GM23338 (cell line): ENCODE measurements around the gene BRPF3. TPM values are rescaled to one million over a fixed set of nuclear protein-coding genes. Genes with fewer than 3 reads are reported as not detected.

Source experiments
- ATAC-seq: fragments of 200-7000 bp; cut with Tn5 transposase; 3 replicates; pipeline ENCODE4 v1.9.1; 2020
- DNase-seq: peaks from one replicate; pipeline ENCODE4 v3.0.0-alpha.2; 2015; ENCODE audit warnings: low spot score
- H2AFZ ChIP-seq: fragments of 200-600 bp; sonication (generic); 2 replicates; pipeline ENCODE4 v1.8.0; 2016; ENCODE audit warnings: antibody characterized with exemption, mild to moderate bottlenecking, moderate library complexity
- H3F3A ChIP-seq: fragments of 200-600 bp; sonication (generic); replicated peaks from 2 replicates; pipeline ENCODE4 v1.8.0; 2017; ENCODE audit warnings: antibody characterized with exemption, mixed run types, low read depth
- H3K27ac ChIP-seq: fragments of 200-600 bp; sonication (generic); 2 replicates; pipeline ENCODE4 v1.6.1; 2016; ENCODE audit warnings: low read depth
- H3K27me3 ChIP-seq: fragments of 200-600 bp; sonication (generic); 2 replicates; pipeline ENCODE4 v1.8.0; 2016; ENCODE audit warnings: mild to moderate bottlenecking, mixed run types, moderate library complexity; ENCODE audit not compliant: insufficient read depth
- H3K36me3 ChIP-seq: fragments of 200-600 bp; sonication (generic); 2 replicates; pipeline ENCODE4 v1.8.0; 2016; ENCODE audit warnings: mild to moderate bottlenecking; ENCODE audit not compliant: insufficient read depth
- H3K4me1 ChIP-seq: fragments of 200-600 bp; sonication (generic); 2 replicates; pipeline ENCODE4 v1.8.0; 2016; ENCODE audit warnings: mild to moderate bottlenecking, moderate library complexity; ENCODE audit not compliant: insufficient read depth
- H3K4me2 ChIP-seq: fragments of 200-600 bp; sonication (generic); 2 replicates; pipeline ENCODE4 v1.7.1; 2017; ENCODE audit warnings: mixed run types
- H3K4me3 ChIP-seq: fragments of 200-600 bp; sonication (generic); 2 replicates; pipeline ENCODE4 v1.6.1; 2016; ENCODE audit warnings: mixed run types
- H3K79me2 ChIP-seq: fragments of 200-600 bp; sonication (generic); replicated peaks from 2 replicates; pipeline ENCODE4 v1.8.0; 2017; ENCODE audit warnings: mild to moderate bottlenecking; ENCODE audit not compliant: insufficient read depth
- H3K9me2 ChIP-seq: fragments of 200-600 bp; sonication (generic); 2 replicates; pipeline ENCODE4 v1.8.0; 2017; ENCODE audit not compliant: insufficient read depth
- H4K20me1 ChIP-seq: fragments of 200-600 bp; sonication (generic); replicated peaks from 2 replicates; pipeline ENCODE4 v1.8.0; 2017; ENCODE audit warnings: mild to moderate bottlenecking; ENCODE audit not compliant: insufficient read depth
- H3K27ac Mint-ChIP-seq: 2 replicates; pipeline ENCODE4 v1.8.0; 2020; ENCODE audit warnings: inconsistent platforms, mild to moderate bottlenecking, moderate library complexity, mixed read lengths
- H3K27me3 Mint-ChIP-seq: 3 replicates; pipeline ENCODE4 v1.8.0; 2022; ENCODE audit warnings: low read depth, mild to moderate bottlenecking, moderate library complexity, mixed read lengths, inconsistent platforms; ENCODE audit not compliant: insufficient read depth, poor library complexity
- H3K36me3 Mint-ChIP-seq: 3 replicates; pipeline ENCODE4 v1.8.0; 2021; ENCODE audit warnings: low read depth, mild to moderate bottlenecking, inconsistent platforms, moderate library complexity, mixed read lengths
- H3K4me1 Mint-ChIP-seq: 3 replicates; pipeline ENCODE4 v1.8.0; 2020; ENCODE audit warnings: mild to moderate bottlenecking, inconsistent platforms, mixed read lengths
- H3K4me3 Mint-ChIP-seq: 3 replicates; pipeline ENCODE4 v1.8.0; 2021; ENCODE audit warnings: moderate library complexity, mild to moderate bottlenecking, inconsistent platforms, mixed read lengths
- H3K9me3 Mint-ChIP-seq: 3 replicates; pipeline ENCODE4 v1.8.0; 2020; ENCODE audit warnings: moderate library complexity, mild to moderate bottlenecking, inconsistent platforms, mixed read lengths
- CREB1 ChIP-seq: fragments of 250-450 bp; sonication (Bioruptor Pico); IDR thresholded peaks from 2 replicates; pipeline ENCODE4 v1.5.0; 2020; ENCODE audit warnings: low read depth, mild to moderate bottlenecking, moderate library complexity
- CTCF ChIP-seq, 2 experiments: fragments of 200-600 bp in 1 of 2; sonication (generic) in 1 of 2; conservative IDR thresholded peaks; 2 replicates each; pipeline versions ENCODE4 v1.5.1 to v1.6.1; 2016 to 2017; ENCODE audit warnings: antibody characterized with exemption in 2 of 2, low read depth in 2 of 2, mild to moderate bottlenecking in 2 of 2, moderate library complexity in 1 of 2
- ETS1 ChIP-seq: IDR thresholded peaks from 2 replicates; pipeline ENCODE4 v1.6.1; 2016; ENCODE audit warnings: antibody characterized with exemption
- EZH2 ChIP-seq: fragments of 200-600 bp; sonication (generic); IDR thresholded peaks from one replicate; pipeline ENCODE4 v1.8.0; 2017; ENCODE audit warnings: antibody characterized with exemption, mild to moderate bottlenecking, low read depth; ENCODE audit not compliant: unreplicated experiment
- EZH2phosphoT487 ChIP-seq: fragments of 200-600 bp; sonication (generic); IDR thresholded peaks from one replicate; pipeline ENCODE4 v1.8.1; 2018; ENCODE audit warnings: antibody characterized with exemption; ENCODE audit not compliant: unreplicated experiment
- JUNB ChIP-seq: IDR thresholded peaks from one replicate; pipeline ENCODE4 v1.6.1; 2016; ENCODE audit warnings: antibody characterized with exemption; ENCODE audit not compliant: unreplicated experiment
- NANOG ChIP-seq: IDR thresholded peaks from 2 replicates; pipeline ENCODE4 v1.6.1; 2016; ENCODE audit warnings: antibody characterized with exemption, borderline replicate concordance
- POLR2AphosphoS5 ChIP-seq: IDR thresholded peaks from 2 replicates; pipeline ENCODE4 v1.6.1; 2016; ENCODE audit warnings: antibody characterized with exemption, low read depth
- REST ChIP-seq: IDR thresholded peaks from one replicate; pipeline ENCODE4 v1.6.1; 2018; ENCODE audit warnings: antibody characterized with exemption; ENCODE audit not compliant: unreplicated experiment
- STAT1 ChIP-seq: IDR thresholded peaks from one replicate; pipeline ENCODE4 v1.6.1; 2016; ENCODE audit warnings: antibody characterized with exemption; ENCODE audit not compliant: unreplicated experiment
- ZNF114 ChIP-seq: fragments of 250-450 bp; sonication (Bioruptor Pico); IDR thresholded peaks from 2 replicates; pipeline ENCODE4 v1.5.0; 2020; ENCODE audit warnings: mild to moderate bottlenecking, moderate library complexity
- ZNF331 ChIP-seq: fragments of 250-450 bp; sonication (Bioruptor Pico); IDR thresholded peaks from 2 replicates; pipeline ENCODE4 v1.5.0; 2020; ENCODE audit warnings: low read depth, mild to moderate bottlenecking, moderate library complexity
- ZNF462 ChIP-seq: fragments of 250-450 bp; sonication (Bioruptor Pico); IDR thresholded peaks from 2 replicates; pipeline ENCODE4 v1.5.0; 2020; ENCODE audit warnings: mild to moderate bottlenecking, moderate library complexity
- polyA plus RNA-seq: library from polyadenylated mRNA; unstranded; fragments of >200 nt; fragmentation: Nextera tagmentation; extraction: Ambion mirVana; gene quantifications from 2 replicates; pipeline ENCODE4 v1.2.1, GENCODE V29; 2016
- total RNA-seq: library from RNA; depleted of rRNA; stranded (reverse); fragments of >200 nt; shearing (Covaris generic); gene quantifications from 2 replicates; pipeline ENCODE4 v1.2.3, GENCODE V29; 2014

The BRPF3 gene
- total and polyA plus RNA-seq, 2 experiments from 2014 or later = 11.8 to 33.2 TPM

GRCh38 chr6:36280467-36280866 lies 83.9 kb downstream of the BRPF3 start:
- Mint-ChIP-seq H3K36me3 (no peaks in the 10 kb centered on the region), H3K4me3 (no peak overlapping the region), H3K4me1 (no peaks in the 10 kb centered on the region), H3K9me3 (no peaks in the 10 kb centered on the region), H3K27ac (no peak overlapping the region), H3K27me3 (peaks cover 7% of the 10 kb centered on the region)
- TF ChIP-seq JUNB (no peak), NANOG (no peak), ETS1 (no peak), STAT1 (no peak), ZNF114 (no peak), ZNF462 (CRISPR knock-in tag) (no peak), EZH2phosphoT487 (no peak), CTCF (conservative IDR thresholded peaks at IDR 0.05; ENCODE audit: low read depth in 2 of 2) (no peak), EZH2 (no peak), CREB1 (CRISPR knock-in tag) (no peak), REST (no peak), ZNF331 (no peak), POLR2AphosphoS5 (no peak)
- Histone ChIP-seq H3K4me1 (no peaks in the 10 kb centered on the region), H3K4me2 (no peak overlapping the region), H4K20me1 (no peaks in the 10 kb centered on the region), H3K4me3 (no peak overlapping the region), H3K27me3 (no peaks in the 10 kb centered on the region), H3K27ac (no peak overlapping the region), H3K36me3 (no peaks in the 10 kb centered on the region), H3K9me2 (no peaks in the 10 kb centered on the region), H3F3A (no peaks in the 10 kb centered on the region), H2AFZ (peak overlapping the region; percentile 32; the same call in 1 of the 2 replicates), H3K79me2 (no peaks in the 10 kb centered on the region)
- DNase-seq (no peak), ATAC-seq (no peak)
